WTC11 (cell line): ENCODE measurements around the gene CEACAM19. TPM values are rescaled to one million over a fixed set of nuclear protein-coding genes. Genes with fewer than 3 reads are reported as not detected.

ENCODE experiments used
- ATAC-seq: fragments of 200-7000 bp; cut with Tn5 transposase; 2 replicates; pipeline ENCODE4 v1.10.0; 2021; ENCODE audit warnings: mild to moderate bottlenecking, moderate library complexity
- CTCF ChIA-PET: fragments of 300-600 bp; sonication (Branson Sonifier 250); formaldehyde crosslinking; loops from one replicate; lab custom pipeline; 2021; ENCODE audit warnings: antibody characterized with exemption; lab: Charles Lee
- POLR2A ChIA-PET: fragments of 350-600 bp; sonication (Branson Sonifier 250); formaldehyde crosslinking; loops from one replicate; lab custom pipeline; 2021; ENCODE audit warnings: antibody characterized with exemption; lab: Charles Lee
- DNase-seq: peaks from one replicate; pipeline ENCODE4 v3.0.0; 2021; ENCODE audit warnings: low spot score
- H3K27ac Mint-ChIP-seq: 2 replicates; pipeline ENCODE4 v1.8.0; 2021; ENCODE audit warnings: mixed read lengths
- H3K27me3 Mint-ChIP-seq: 2 replicates; pipeline ENCODE4 v1.8.0; 2021; ENCODE audit warnings: low read depth, mild to moderate bottlenecking, moderate library complexity, mixed read lengths
- H3K36me3 Mint-ChIP-seq: 2 replicates; pipeline ENCODE4 v1.8.0; 2021; ENCODE audit warnings: mixed read lengths
- H3K4me1 Mint-ChIP-seq: 2 replicates; pipeline ENCODE4 v1.8.0; 2022; ENCODE audit warnings: mixed read lengths
- H3K4me3 Mint-ChIP-seq: 2 replicates; pipeline ENCODE4 v1.8.0; 2021; ENCODE audit warnings: mild to moderate bottlenecking, moderate library complexity, mixed read lengths
- H3K9me3 Mint-ChIP-seq: 2 replicates; pipeline ENCODE4 v1.8.0; 2021; ENCODE audit warnings: mixed read lengths
- ATF3 ChIP-seq: sonication (generic); formaldehyde crosslinking; conservative IDR thresholded peaks from 2 replicates; pipeline ENCODE4 v1.8.1; 2022; ENCODE audit warnings: mild to moderate bottlenecking, missing genetic modification reagents
- EMX1 ChIP-seq: fragments of 250-450 bp; sonication (Bioruptor Pico); IDR thresholded peaks from 2 replicates; pipeline ENCODE4 v1.8.0; 2021; ENCODE audit warnings: mild to moderate bottlenecking
- ERG ChIP-seq: fragments of 250-450 bp; sonication (Bioruptor Pico); IDR thresholded peaks from 2 replicates; pipeline ENCODE4 v1.8.0; 2021; ENCODE audit warnings: mild to moderate bottlenecking
- JUN ChIP-seq: sonication (generic); formaldehyde crosslinking; IDR thresholded peaks from 2 replicates; pipeline ENCODE4 v1.8.0; 2023; ENCODE audit warnings: mild to moderate bottlenecking, missing genetic modification reagents
- NFATC4 ChIP-seq: fragments of 250-450 bp; sonication (Bioruptor Pico); IDR thresholded peaks from 2 replicates; pipeline ENCODE4 v1.9.0; 2021; ENCODE audit warnings: mild to moderate bottlenecking
- OVOL2 ChIP-seq: fragments of 250-450 bp; sonication (Bioruptor Pico); IDR thresholded peaks from 2 replicates; pipeline ENCODE4 v1.9.0; 2021; ENCODE audit warnings: mild to moderate bottlenecking, borderline replicate concordance
- TEAD1 ChIP-seq: sonication (generic); formaldehyde crosslinking; IDR thresholded peaks from 2 replicates; pipeline ENCODE4 v1.8.0; 2022; ENCODE audit warnings: mild to moderate bottlenecking, missing genetic modification reagents
- TEAD4 ChIP-seq: sonication (generic); formaldehyde crosslinking; IDR thresholded peaks from 2 replicates; pipeline ENCODE4 v1.8.0; 2022; ENCODE audit warnings: mild to moderate bottlenecking, missing genetic modification reagents
- TP53 ChIP-seq: sonication (generic); formaldehyde crosslinking; IDR thresholded peaks from 2 replicates; pipeline ENCODE4 v1.8.1; 2023; ENCODE audit warnings: mild to moderate bottlenecking, missing genetic modification reagents
- USF1 ChIP-seq: sonication (generic); formaldehyde crosslinking; IDR thresholded peaks from 2 replicates; pipeline ENCODE4 v1.8.0; 2022; ENCODE audit warnings: mild to moderate bottlenecking, missing genetic modification reagents
- ZBTB43 ChIP-seq: sonication (generic); formaldehyde crosslinking; IDR thresholded peaks from 2 replicates; pipeline ENCODE4 v1.8.1; 2023; ENCODE audit warnings: mild to moderate bottlenecking, missing genetic modification reagents
- ZMAT4 ChIP-seq: fragments of 250-450 bp; sonication (Bioruptor Pico); IDR thresholded peaks from 2 replicates; pipeline ENCODE4 v1.9.0; 2021; ENCODE audit warnings: mild to moderate bottlenecking
- ZNF281 ChIP-seq: sonication (generic); formaldehyde crosslinking; IDR thresholded peaks from 2 replicates; pipeline ENCODE4 v1.8.0; 2023; ENCODE audit warnings: mild to moderate bottlenecking, missing genetic modification reagents
- ZNF416 ChIP-seq: fragments of 250-450 bp; sonication (Bioruptor Pico); IDR thresholded peaks from 2 replicates; pipeline ENCODE4 v1.9.0; 2021; ENCODE audit warnings: mild to moderate bottlenecking, inconsistent platforms
- ZNF425 ChIP-seq: fragments of 250-450 bp; sonication (Bioruptor Pico); conservative IDR thresholded peaks from 2 replicates; pipeline ENCODE4 v1.9.0; 2021; ENCODE audit warnings: mild to moderate bottlenecking
- total RNA-seq: library from RNA; stranded (reverse); gene quantifications from 3 replicates; pipeline ENCODE4 v1.2.3, GENCODE V29; 2021

CEACAM19 gene
- total RNA-seq, 1 experiment from 2014 or later, result 2.9 TPM

- POLR2A ChIA-PET, result no interaction called here
- Mint-ChIP-seq H3K4me1 (peaks cover 2% of the 10 kb centered on the region), H3K9me3 (peaks cover 7% of the 10 kb centered on the region), H3K27ac (no peak overlapping the region), H3K4me3 (no peak overlapping the region), H3K36me3 (no peaks in the 10 kb centered on the region), H3K27me3 (peaks cover 21% of the 10 kb centered on the region)
- TF ChIP-seq ZNF281 (no peak), ATF3 (CRISPR knock-in tag) (no peak)
- ATAC-seq (no peak), DNase-seq (no peak)
- CTCF ChIA-PET, result interaction anchor here (1.0 kb wide), 1 partner anchor 99 kb away, joined by 3 read pairs; no protein-coding TSS in a partner anchor
Measured at GRCh38 chr19:44672226-44672625, 944 bp downstream of the CEACAM19 start.

GRCh38 chr19:44673510-44673909 lies 2.2 kb downstream of the CEACAM19 start:
- no peak for DNase-seq
- Mint-ChIP-seq H3K36me3 (no peaks in the 10 kb centered on the region), H3K4me1 (peaks cover 6% of the 10 kb centered on the region), H3K27me3 (peaks cover 21% of the 10 kb centered on the region), H3K27ac (no peak overlapping the region), H3K9me3 (peaks cover 7% of the 10 kb centered on the region)
- POLR2A ChIA-PET, result no interaction called here
- CTCF ChIA-PET, result no interaction called here
- no peak for TF ChIP-seq TEAD1 (CRISPR knock-in tag)
- no peak for TF ChIP-seq ERG
- no peak for TF ChIP-seq EMX1 (CRISPR knock-in tag)
- no peak for TF ChIP-seq TEAD4 (CRISPR knock-in tag)
- TF ChIP-seq ZBTB43 (CRISPR knock-in tag), result no peak
- no peak for TF ChIP-seq NFATC4 (CRISPR knock-in tag)
- TF ChIP-seq ZMAT4, result no peak
- no peak for TF ChIP-seq TP53 (CRISPR knock-in tag)
- no peak for TF ChIP-seq OVOL2 (CRISPR knock-in tag)
- TF ChIP-seq ZNF416 (CRISPR knock-in tag), result no peak
- no peak for TF ChIP-seq USF1 (CRISPR knock-in tag)
- TF ChIP-seq JUN (CRISPR knock-in tag), result no peak
- TF ChIP-seq ZNF425 (CRISPR knock-in tag), result no peak
- TF ChIP-seq, all 79 proteins: peak for 0
- H3K4me3 Mint-ChIP-seq, result no peak overlapping the region
- no peak for ATAC-seq
